OCI-LY1 (cell line): Measurements from ENCODE around the gene NKX2-2.

ENCODE experiments used
- H2AFZ ChIP-seq: fragments of 200-600 bp; sonication (generic), shearing (Covaris generic); 2 replicates; pipeline ENCODE4 v1.6.0; 2014; ENCODE audit warnings: antibody characterized with exemption, mild to moderate bottlenecking, low read length
- H3F3A ChIP-seq: fragments of 200-600 bp; sonication (generic), shearing (Covaris generic); 2 replicates; pipeline ENCODE4 v1.6.0; 2014; ENCODE audit warnings: mild to moderate bottlenecking, antibody characterized with exemption, low read length, moderate library complexity; ENCODE audit not compliant: insufficient read depth
- H3K27ac ChIP-seq: fragments of 200-600 bp; sonication (generic); 2 replicates; pipeline ENCODE4 v1.5.1; 2014; ENCODE audit warnings: low read length, mixed run types, mild to moderate bottlenecking, low read depth; ENCODE audit not compliant: poor library complexity, severe bottlenecking
- H3K27me3 ChIP-seq: fragments of 200-600 bp; sonication (generic); 2 replicates; pipeline ENCODE4 v1.6.0; 2014; ENCODE audit warnings: antibody characterized with exemption, mild to moderate bottlenecking, low read length, moderate library complexity; ENCODE audit not compliant: insufficient read depth
- H3K36me3 ChIP-seq: fragments of 200-600 bp; sonication (generic); 2 replicates; pipeline ENCODE4 v1.6.1; 2014; ENCODE audit warnings: mild to moderate bottlenecking, antibody characterized with exemption, low read length, moderate library complexity, mixed read lengths; ENCODE audit not compliant: insufficient read depth
- H3K4me1 ChIP-seq: fragments of 200-600 bp; sonication (generic); 2 replicates; pipeline ENCODE4 v1.5.1; 2014; ENCODE audit warnings: mild to moderate bottlenecking, low read length, moderate library complexity; ENCODE audit not compliant: insufficient read depth, severe bottlenecking
- H3K4me2 ChIP-seq: fragments of 200-600 bp; sonication (generic), shearing (Covaris generic); 2 replicates; pipeline ENCODE4 v1.6.1; 2014; ENCODE audit warnings: low read length
- H3K4me3 ChIP-seq: fragments of 200-600 bp; sonication (generic); 2 replicates; pipeline ENCODE4 v1.5.1; 2014; ENCODE audit warnings: low read length, low read depth, mild to moderate bottlenecking, mixed read lengths; ENCODE audit not compliant: poor library complexity, severe bottlenecking
- H3K79me2 ChIP-seq: fragments of 200-600 bp; shearing (Covaris generic); 2 replicates; pipeline ENCODE4 v1.6.1; 2016; ENCODE audit warnings: mixed run types, low read length, mixed read lengths; ENCODE audit not compliant: insufficient read depth
- H3K9ac ChIP-seq: fragments of 200-600 bp; sonication (generic), shearing (Covaris generic); 2 replicates; pipeline ENCODE4 v1.6.1; 2014; ENCODE audit warnings: mild to moderate bottlenecking, low read length, mixed read lengths
- H3K9me2 ChIP-seq: fragments of 200-600 bp; sonication (generic), shearing (Covaris generic); 2 replicates; pipeline ENCODE4 v1.6.1; 2014; ENCODE audit warnings: low read depth, mild to moderate bottlenecking, low read length, mixed read lengths
- H3K9me3 ChIP-seq: fragments of 200-600 bp; shearing (Covaris generic); 2 replicates; pipeline ENCODE4 v1.6.1; 2014; ENCODE audit warnings: low read length, mixed read lengths
- H4K20me1 ChIP-seq: fragments of 200-600 bp; sonication (generic), shearing (Covaris generic); 2 replicates; pipeline ENCODE4 v1.6.0; 2016; ENCODE audit warnings: mild to moderate bottlenecking, low read length; ENCODE audit not compliant: insufficient read depth
- EZH2 ChIP-seq: fragments of 200-600 bp; sonication (generic), shearing (Covaris generic); IDR thresholded peaks from 2 replicates; pipeline ENCODE4 v1.8.0; 2017; ENCODE audit warnings: borderline replicate concordance, mixed run types, mild to moderate bottlenecking, antibody characterized with exemption, low read length, moderate library complexity, mixed read lengths
- TF ChIP-seq, protein P1 (sequence below): fragments of 200-600 bp; sonication (generic), shearing (Covaris generic); IDR thresholded peaks from 2 replicates; pipeline ENCODE4 v1.5.1; 2017; ENCODE audit warnings: mild to moderate bottlenecking, antibody characterized with exemption, low read length, moderate library complexity, mixed read lengths

Gene NKX2-2

GRCh38 chr20:21499641-21500040 lies 14.2 kb downstream of the NKX2-2 start:
- Histone ChIP-seq H2AFZ (no peak overlapping the region), H3F3A (no peaks in the 10 kb centered on the region), H3K79me2 (no peaks in the 10 kb centered on the region), H3K9me2 (no peaks in the 10 kb centered on the region), H4K20me1 (no peaks in the 10 kb centered on the region), H3K4me1 (no peaks in the 10 kb centered on the region), H3K9ac (no peak overlapping the region), H3K27me3 (no peaks in the 10 kb centered on the region), H3K9me3 (no peaks in the 10 kb centered on the region), H3K4me2 (no peak overlapping the region), H3K36me3 (no peaks in the 10 kb centered on the region), H3K27ac (no peak overlapping the region), H3K4me3 (no peak overlapping the region)
- TF ChIP-seq, protein P1, sequence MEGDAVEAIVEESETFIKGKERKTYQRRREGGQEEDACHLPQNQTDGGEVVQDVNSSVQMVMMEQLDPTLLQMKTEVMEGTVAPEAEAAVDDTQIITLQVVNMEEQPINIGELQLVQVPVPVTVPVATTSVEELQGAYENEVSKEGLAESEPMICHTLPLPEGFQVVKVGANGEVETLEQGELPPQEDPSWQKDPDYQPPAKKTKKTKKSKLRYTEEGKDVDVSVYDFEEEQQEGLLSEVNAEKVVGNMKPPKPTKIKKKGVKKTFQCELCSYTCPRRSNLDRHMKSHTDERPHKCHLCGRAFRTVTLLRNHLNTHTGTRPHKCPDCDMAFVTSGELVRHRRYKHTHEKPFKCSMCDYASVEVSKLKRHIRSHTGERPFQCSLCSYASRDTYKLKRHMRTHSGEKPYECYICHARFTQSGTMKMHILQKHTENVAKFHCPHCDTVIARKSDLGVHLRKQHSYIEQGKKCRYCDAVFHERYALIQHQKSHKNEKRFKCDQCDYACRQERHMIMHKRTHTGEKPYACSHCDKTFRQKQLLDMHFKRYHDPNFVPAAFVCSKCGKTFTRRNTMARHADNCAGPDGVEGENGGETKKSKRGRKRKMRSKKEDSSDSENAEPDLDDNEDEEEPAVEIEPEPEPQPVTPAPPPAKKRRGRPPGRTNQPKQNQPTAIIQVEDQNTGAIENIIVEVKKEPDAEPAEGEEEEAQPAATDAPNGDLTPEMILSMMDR: no peak
- no peak for TF ChIP-seq EZH2

GRCh38 chr20:21498635-21499034 lies 15.2 kb downstream of the NKX2-2 start:
- Histone ChIP-seq H3K27ac (no peak overlapping the region), H3K4me3 (no peak overlapping the region), H3K27me3 (no peaks in the 10 kb centered on the region), H3K9me2 (no peaks in the 10 kb centered on the region), H3F3A (no peaks in the 10 kb centered on the region), H3K36me3 (no peaks in the 10 kb centered on the region), H3K9ac (no peak overlapping the region), H3K9me3 (no peaks in the 10 kb centered on the region), H3K79me2 (no peaks in the 10 kb centered on the region), H3K4me1 (no peaks in the 10 kb centered on the region), H4K20me1 (no peaks in the 10 kb centered on the region), H3K4me2 (no peak overlapping the region), H2AFZ (no peak overlapping the region)
- TF ChIP-seq, protein P1: no peak
- TF ChIP-seq EZH2: no peak

GRCh38 chr20:21498195-21498594 lies 15.7 kb downstream of the NKX2-2 start:
- Histone ChIP-seq H2AFZ (no peak overlapping the region), H3K4me2 (no peak overlapping the region), H3K9ac (no peak overlapping the region), H3K27ac (no peak overlapping the region), H3K79me2 (no peaks in the 10 kb centered on the region), H3F3A (no peaks in the 10 kb centered on the region), H4K20me1 (no peaks in the 10 kb centered on the region), H3K4me3 (no peak overlapping the region), H3K4me1 (no peaks in the 10 kb centered on the region), H3K27me3 (no peaks in the 10 kb centered on the region), H3K36me3 (no peaks in the 10 kb centered on the region), H3K9me2 (no peaks in the 10 kb centered on the region), H3K9me3 (no peaks in the 10 kb centered on the region)
- no peak for TF ChIP-seq EZH2
- TF ChIP-seq, protein P1: no peak
